ENCODE data around the gene INTS11.

DNA sequence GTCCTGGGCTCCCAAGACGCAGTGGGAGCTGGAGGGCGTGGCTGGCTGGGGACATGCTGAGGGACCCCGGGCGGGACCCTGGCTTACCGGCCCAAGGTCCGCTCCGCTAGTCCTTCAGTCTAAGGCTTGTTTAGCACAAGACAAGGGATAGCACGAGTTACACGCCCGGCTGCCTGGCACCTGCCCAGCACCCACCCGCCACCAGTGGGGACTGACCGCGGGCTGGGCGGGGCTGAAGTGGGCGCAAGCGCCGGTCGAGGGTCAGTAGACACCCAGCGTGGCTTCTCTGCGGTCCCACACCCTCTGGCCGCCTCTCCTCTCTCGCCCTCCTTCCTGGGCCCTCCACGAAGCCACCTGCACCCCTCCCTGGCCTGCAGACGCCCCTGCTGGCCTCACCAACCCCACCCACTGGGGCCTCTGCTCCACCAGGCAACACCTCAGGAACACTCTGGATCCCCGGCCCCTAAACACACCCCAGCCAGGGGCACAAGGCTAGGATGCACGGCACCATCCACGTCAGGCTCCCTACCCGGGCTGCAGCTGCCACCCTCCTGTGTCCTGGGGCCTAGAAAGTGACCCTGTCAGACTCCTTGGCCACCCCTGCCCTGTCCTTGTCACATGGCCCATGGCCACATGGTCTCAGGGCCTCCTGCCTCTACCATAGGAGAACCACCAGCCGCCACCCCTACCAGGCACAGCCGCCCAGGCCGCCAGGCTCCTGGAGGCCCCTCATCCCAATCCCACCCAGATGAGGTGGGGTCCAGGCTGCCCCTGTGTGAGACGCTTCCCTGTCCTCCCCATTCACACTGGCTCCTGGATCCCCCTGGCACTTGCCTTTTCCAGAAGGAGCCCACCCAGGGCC is 12.7 kb upstream of the INTS11 start:
- TF ChIP-seq REST (IDR thresholded peaks at IDR 0.05; ENCODE audit: low read depth) (no peak), TAF1 (IDR thresholded peaks at IDR 0.05; ENCODE audit: low read depth) (no peak), CEBPB (IDR thresholded peaks at IDR 0.05) (no peak), ZBTB7A (IDR thresholded peaks at IDR 0.05; ENCODE audit: low read depth) (no peak), YY1 (IDR thresholded peaks at IDR 0.05; ENCODE audit: low read depth) (no peak), TCF12 (IDR thresholded peaks at IDR 0.05; ENCODE audit: low read depth) (no peak), EP300 (IDR thresholded peaks at IDR 0.05; ENCODE audit: borderline replicate concordance) (no peak), RAD21 (IDR thresholded peaks at IDR 0.05; ENCODE audit: low read depth) (no peak)
- TF ChIP-seq, protein P1, sequence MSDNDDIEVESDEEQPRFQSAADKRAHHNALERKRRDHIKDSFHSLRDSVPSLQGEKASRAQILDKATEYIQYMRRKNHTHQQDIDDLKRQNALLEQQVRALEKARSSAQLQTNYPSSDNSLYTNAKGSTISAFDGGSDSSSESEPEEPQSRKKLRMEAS (IDR thresholded peaks at IDR 0.05) = no peak
- TF ChIP-seq, protein P2, sequence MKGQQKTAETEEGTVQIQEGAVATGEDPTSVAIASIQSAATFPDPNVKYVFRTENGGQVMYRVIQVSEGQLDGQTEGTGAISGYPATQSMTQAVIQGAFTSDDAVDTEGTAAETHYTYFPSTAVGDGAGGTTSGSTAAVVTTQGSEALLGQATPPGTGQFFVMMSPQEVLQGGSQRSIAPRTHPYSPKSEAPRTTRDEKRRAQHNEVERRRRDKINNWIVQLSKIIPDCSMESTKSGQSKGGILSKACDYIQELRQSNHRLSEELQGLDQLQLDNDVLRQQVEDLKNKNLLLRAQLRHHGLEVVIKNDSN (IDR thresholded peaks at IDR 0.05) = no peak
